HG02588 (cell line): Measurements from ENCODE around the gene CD5L.

Experiments used
- ATAC-seq: cut with Tn5 transposase; IDR thresholded peaks from one replicate; pipeline ENCODE4 v1.9.1; 2021; ENCODE audit warnings: mild to moderate bottlenecking, moderate library complexity; ENCODE audit not compliant: unreplicated experiment

The CD5L gene

DNA sequence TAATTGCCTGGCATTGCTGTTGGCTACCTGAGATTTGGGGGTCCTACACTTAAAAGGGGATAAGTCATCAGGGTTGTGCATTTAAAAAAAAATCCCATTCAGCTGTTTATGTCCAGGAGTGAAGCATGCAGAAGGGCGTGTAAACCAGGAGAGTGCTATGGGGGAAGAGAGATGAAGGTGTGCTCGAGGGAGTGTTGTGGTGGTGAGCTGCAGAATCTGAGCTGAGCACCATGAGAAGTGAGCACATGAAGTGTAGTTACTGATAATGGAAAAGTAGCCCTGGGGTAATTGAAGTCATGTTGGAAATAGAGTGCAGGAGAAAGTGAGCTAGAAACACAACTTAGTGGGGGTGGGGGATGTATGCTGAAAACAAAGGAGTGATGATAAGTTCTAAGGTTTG is 22.4 kb downstream of the CD5L start:
- no peak for ATAC-seq

DNA sequence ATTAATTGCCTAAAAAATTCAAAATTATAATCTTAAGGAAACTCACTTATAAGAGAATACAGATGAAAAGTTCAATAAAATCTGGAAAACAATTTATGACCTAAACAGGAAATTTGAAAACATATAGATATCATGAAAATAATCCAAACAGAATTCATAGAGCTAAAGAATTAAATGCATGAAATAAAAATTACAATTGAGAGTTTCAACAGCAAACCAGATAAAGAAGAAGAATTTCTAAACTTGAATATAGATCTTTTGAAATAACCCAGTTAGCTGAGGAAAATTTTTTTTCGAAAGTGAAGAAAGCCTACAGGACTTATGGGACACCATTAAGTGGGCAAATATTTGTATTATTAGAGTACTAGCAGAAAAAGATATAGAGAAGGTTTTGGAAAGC is 28.3 kb downstream of the CD5L start:
- ATAC-seq: no peak

DNA sequence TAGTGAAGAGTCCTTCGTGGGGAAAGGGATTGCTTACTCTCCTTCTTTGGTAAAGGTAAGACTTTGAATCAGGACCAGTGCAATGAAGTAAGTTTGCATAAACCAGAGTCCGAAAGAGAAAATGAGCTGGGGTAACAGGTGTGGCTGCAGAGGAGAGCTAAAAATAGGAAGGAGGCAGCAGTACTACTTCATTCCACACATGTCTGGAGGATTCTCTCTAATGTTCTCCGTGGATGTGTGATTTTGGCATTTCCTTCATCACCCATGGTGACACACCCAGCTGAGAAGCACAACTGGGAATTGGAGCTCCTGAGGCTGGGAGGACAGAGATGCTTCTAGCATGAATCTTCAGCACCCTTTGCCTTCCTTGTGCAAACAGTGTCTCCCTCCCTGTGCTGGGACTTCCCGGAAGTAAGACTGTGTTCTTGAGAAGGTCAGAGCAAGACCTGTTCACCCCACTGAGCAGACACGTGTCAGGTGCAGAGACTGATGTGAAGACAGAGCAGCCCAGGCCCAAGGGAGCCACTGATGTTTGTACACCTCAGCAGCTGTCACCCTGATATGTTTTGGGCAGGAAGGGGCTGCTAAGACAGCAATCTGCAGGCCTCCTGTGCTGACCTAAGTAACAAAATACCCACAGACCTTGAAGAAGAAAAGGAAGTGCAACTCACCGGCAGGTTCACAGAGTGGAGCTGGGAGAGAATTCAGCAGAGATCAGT is 35.0 kb downstream of the CD5L start:
- peak; percentile 91 for ATAC-seq

DNA sequence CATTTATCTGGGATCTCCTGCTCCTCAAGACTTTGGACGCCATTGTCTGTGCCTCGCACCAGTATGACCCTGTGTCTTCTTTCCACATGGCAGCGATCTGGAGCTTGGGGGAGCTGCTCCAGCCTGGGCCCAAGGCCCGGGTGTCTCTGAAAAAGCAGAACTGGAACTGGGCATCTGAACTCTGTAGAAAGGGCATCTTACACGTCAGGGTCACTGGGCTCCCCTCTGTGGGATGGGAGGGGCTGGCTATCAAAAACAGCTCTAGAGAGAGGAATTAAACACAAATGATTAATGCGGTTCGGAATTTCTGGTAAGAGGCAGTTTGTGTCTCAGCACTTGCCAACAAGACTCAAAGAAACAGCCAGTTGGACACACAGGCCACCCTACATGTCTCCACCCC is 37.8 kb downstream of the CD5L start:
- ATAC-seq: no peak

DNA sequence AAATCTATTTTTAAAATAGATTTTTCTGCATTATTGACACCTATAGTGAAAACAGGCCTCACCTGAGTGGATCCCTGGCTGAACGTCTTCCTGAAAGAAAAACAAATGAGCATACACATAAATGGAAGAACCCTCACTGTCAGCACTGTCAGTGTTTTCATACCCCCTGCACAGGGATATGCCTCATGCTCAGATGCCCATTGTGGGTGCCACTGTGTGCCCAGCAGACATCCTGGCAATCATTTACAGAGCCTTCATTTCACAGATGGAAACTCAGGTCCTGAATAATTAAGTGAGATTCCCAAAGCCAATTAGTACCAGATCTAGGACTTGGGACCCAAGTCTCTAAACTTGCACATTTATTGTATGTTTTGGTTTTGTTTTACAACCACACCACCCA is 41.6 kb downstream of the CD5L start:
- ATAC-seq: no peak

DNA sequence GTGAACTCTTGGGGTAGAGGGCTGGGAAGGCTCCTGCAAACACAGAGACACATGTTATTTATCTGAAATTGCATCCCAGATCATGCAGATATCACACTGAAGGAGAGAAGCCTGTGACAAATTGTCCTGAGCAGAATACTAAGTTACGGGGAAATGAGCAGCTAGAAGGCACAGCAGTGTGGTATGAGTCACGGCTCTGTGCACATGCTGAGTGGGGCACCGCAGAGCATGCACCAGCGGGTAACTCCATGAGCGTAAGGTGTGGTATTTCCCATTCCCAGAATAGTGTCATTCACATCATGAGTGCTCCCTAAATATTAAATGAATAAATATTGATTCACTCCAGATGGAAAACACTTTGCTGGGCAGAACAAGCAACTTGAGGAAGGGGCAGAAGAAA is 43.4 kb downstream of the CD5L start:
- ATAC-seq: no peak

DNA sequence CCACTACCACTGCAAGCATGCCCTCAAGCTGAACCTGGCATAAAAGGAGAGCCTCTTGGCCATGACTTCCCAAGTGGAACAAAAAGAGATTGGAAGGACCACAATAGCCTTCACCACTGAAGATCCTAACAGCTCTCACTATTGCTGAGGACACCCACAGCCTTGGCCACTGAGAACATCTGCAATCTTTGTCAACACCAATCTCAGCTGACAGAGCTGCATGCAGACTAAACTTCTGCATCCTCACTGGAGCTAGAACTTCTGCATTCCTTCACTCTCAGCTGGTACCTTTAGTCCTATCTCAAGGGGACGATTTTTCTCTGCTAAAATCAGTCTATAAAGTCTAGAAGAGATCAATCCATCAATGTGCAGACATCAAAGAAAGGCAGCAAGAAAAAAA is 56.4 kb downstream of the CD5L start:
- no peak for ATAC-seq

DNA sequence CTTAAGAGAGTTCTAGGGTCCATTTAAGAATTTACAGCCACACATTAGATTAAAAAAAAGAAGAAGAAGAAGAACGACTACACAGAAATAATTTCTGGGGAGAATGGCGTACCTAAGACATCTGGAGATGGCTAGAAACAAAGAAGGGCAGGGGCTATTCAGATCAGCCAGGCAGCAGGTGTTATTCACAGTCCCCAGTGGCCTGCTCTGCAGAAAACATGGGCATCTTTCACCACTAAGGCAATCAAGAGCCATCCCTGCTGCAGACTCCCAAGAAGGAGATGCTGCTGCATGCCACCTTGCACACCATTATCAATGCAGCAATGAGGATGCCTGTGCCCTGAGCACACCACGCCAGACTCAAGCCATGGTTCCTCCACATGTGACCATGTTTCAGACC is 56.8 kb downstream of the CD5L start:
- no peak for ATAC-seq

DNA sequence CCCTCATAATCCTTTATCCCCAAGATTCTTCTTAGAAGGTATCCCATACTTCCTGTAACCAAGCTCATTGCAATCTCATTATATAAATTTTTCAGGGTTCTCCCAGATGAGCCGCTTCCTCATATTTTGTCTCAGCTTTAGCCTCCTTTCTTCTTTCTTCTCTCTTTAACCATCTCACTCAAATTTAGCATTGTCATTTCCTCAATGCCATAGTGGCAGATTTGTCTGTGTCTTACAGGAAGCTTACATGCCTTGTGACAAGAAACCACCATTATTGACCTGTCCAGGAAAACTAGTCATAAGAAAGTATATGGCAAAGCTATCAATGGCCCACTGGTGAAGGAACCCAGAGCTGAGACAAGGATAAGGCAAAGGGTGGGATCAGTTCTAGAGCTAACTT is 58.7 kb downstream of the CD5L start:
- ATAC-seq: no peak

DNA sequence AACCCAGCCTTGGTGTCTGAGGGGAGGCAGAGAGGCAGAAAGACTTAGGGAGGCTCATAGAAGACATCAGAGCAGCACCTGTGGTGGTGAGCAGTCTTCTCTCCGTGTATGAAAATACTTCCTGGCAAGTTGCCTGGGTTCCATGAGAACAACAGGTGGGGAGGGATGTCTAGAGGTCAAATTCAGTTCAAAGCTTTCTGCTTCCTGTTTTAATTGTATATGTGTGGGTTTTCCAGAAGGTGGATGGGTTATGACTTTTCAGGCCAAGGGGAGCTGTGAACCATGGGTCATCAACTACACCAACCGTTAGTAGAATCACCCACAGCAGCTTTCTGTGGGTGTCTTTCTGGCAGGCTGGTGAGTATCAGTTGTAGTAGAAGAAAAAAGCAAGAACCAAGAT is 60.6 kb downstream of the CD5L start:
- peak; percentile 56 for ATAC-seq
